Peyer's patch (tissue), 4 donors: Measurements from ENCODE around the gene ZFAND2A.

Source experiments
- POLR2A ChIP-seq, 2 donors: fragments of 450-650 bp; IDR thresholded peaks; one replicate each; pipeline ENCODE4 v1.5.1; 2017; ENCODE audit warnings: antibody characterized with exemption in 2 of 2, mild to moderate bottlenecking in 2 of 2, moderate library complexity in 2 of 2
- TF ChIP-seq, protein P1 (sequence below), 6 experiments: fragments of 450-650 bp in 4 of 6; fragments of 200-600 bp in 2 of 6; sonication (generic) in 1 of 6; IDR thresholded peaks; one replicate each; pipeline ENCODE4 v1.5.1; 2017 to 2019; ENCODE audit warnings: antibody characterized with exemption in 6 of 6, mild to moderate bottlenecking in 3 of 6, moderate library complexity in 1 of 6

DNA sequence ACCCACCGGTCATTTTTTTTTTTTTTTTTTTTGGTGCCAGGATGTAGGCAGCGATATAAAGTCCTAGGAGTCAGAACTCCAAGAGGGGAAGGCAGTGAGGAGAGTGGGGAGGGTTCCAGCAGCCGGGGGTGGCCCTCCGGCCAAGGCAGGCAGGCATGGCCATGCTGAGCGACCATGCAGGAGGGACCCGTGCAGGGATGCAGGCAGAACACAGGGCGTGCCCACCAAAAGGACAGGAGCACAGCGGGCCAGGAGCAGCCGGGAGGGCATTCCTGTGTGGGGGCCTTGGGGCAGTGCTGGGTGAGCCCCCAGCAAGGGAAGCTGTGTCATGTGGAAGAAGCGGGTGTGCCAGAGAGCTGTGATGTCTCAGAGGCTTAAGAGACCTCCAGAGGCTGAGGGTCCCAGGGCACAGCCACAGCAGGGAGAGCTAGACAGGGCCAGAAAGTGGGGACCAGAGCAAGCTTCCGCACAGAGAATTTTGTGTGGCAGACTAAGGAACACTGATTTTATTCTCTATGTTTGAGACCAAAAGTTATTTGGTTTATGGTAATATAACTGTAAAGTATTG lies 5.7 kb downstream of the ZFAND2A start:
- TF ChIP-seq, protein P1, sequence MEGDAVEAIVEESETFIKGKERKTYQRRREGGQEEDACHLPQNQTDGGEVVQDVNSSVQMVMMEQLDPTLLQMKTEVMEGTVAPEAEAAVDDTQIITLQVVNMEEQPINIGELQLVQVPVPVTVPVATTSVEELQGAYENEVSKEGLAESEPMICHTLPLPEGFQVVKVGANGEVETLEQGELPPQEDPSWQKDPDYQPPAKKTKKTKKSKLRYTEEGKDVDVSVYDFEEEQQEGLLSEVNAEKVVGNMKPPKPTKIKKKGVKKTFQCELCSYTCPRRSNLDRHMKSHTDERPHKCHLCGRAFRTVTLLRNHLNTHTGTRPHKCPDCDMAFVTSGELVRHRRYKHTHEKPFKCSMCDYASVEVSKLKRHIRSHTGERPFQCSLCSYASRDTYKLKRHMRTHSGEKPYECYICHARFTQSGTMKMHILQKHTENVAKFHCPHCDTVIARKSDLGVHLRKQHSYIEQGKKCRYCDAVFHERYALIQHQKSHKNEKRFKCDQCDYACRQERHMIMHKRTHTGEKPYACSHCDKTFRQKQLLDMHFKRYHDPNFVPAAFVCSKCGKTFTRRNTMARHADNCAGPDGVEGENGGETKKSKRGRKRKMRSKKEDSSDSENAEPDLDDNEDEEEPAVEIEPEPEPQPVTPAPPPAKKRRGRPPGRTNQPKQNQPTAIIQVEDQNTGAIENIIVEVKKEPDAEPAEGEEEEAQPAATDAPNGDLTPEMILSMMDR (IDR thresholded peaks at IDR 0.05), result no peak
- no peak for TF ChIP-seq POLR2A (IDR thresholded peaks at IDR 0.05)
